ENCODE data around the gene ZNF407.

ZNF407 gene

GRCh38 chr18:74631623-74632350 lies 34.1 kb downstream of the ZNF407 start:
- Histone ChIP-seq H3K36me3 (ENCODE audit: control insufficient read depth in 1 of 2, insufficient read depth in 2 of 2, low read length in 2 of 2) (peaks cover 18 to 34% of the 10 kb centered on the region in 2 donors), H3K27ac (ENCODE audit: low read length) (no peak overlapping the region), H3K9me3 (ENCODE audit: control insufficient read depth in 1 of 2, low read length in 2 of 2) (no peaks in the 10 kb centered on the region)

GRCh38 chr18:74632351-74632679 lies 34.6 kb downstream of the ZNF407 start:
- peaks cover 18 to 34% of the 10 kb centered on the region in 2 donors for H3K36me3 ChIP-seq (ENCODE audit: control insufficient read depth in 1 of 2, insufficient read depth in 2 of 2, low read length in 2 of 2)
- H3K27me3 ChIP-seq (ENCODE audit: low read depth, low read length), result no peaks in the 10 kb centered on the region
- no peak overlapping the region for H3K27ac ChIP-seq (ENCODE audit: low read length)
- no peak overlapping the region for H3K4me3 ChIP-seq (ENCODE audit: low read depth in 1 of 2, low read length in 2 of 2)
- H3K4me1 ChIP-seq (ENCODE audit: control insufficient read depth in 1 of 2, insufficient read depth in 2 of 2, low read length in 2 of 2), result no peaks in the 10 kb centered on the region
- no peaks in the 10 kb centered on the region for H3K9me3 ChIP-seq (ENCODE audit: control insufficient read depth in 1 of 2, low read length in 2 of 2)

More at GRCh38 chr18:74631623-74632350, 34.1 kb downstream of the ZNF407 start:
- Histone ChIP-seq H3K27me3 (ENCODE audit: low read depth, low read length) (no peaks in the 10 kb centered on the region), H3K4me1 (ENCODE audit: control insufficient read depth in 1 of 2, insufficient read depth in 2 of 2, low read length in 2 of 2) (no peaks in the 10 kb centered on the region), H3K4me3 (ENCODE audit: low read depth in 1 of 2, low read length in 2 of 2) (no peak overlapping the region)

DNA sequence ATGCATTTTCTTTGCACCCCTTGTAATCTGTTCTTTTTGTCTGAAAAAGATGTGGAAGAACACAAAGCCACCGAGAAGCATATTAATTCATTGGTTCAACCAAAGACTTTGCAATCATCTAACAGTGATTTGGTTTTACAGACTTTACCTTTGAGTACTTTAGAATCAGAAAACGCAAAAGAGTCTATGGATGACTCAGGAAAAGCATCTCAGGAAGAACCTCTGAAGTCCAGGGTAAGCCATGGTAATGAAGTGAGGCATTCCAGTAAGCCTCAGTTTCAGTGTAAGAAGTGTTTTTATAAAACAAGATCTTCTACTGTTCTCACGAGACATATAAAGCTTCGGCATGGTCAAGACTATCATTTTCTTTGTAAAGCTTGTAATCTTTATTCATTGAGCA lies 35.2 kb downstream of the ZNF407 start:
- H3K4me3 ChIP-seq (ENCODE audit: low read depth in 1 of 2, low read length in 2 of 2), result no peak overlapping the region
- H3K27me3 ChIP-seq (ENCODE audit: low read depth, low read length), result no peaks in the 10 kb centered on the region

DNA sequence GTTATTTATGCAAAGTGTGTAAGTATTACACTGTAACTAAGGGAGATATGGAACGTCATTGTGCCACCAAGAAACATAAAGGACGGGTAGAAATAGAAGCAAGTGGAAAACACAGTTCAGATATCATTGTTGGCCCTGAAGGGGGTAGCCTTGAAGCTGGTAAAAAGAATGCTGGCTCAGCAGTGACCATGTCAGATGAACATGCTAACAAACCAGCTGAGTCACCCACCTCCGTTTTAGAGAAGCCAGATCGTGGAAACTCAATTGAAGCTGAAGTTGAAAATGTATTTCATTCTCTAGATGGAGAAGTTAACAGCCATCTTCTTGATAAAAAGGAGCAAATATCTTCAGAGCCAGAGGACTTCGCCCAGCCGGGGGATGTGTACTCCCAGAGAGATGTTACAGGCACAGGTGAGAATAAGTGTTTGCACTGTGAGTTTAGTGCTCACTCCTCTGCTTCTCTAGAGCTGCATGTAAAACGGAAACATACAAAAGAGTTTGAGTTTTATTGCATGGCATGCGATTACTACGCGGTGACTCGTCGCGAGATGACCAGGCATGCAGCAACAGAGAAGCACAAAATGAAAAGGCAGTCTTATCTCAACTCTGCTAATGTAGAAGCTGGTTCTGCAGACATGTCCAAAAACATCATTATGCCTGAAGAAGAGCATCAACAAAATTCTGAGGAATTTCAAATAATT lies 36.1 kb downstream of the ZNF407 start:
- Histone ChIP-seq H3K27ac (ENCODE audit: low read length) (no peak overlapping the region), H3K4me3 (ENCODE audit: low read depth in 1 of 2, low read length in 2 of 2) (no peak overlapping the region), H3K9me3 (ENCODE audit: control insufficient read depth in 1 of 2, low read length in 2 of 2) (no peaks in the 10 kb centered on the region), H3K4me1 (ENCODE audit: control insufficient read depth in 1 of 2, insufficient read depth in 2 of 2, low read length in 2 of 2) (no peaks in the 10 kb centered on the region), H3K36me3 (ENCODE audit: control insufficient read depth in 1 of 2, insufficient read depth in 2 of 2, low read length in 2 of 2) (peaks cover 18 to 34% of the 10 kb centered on the region in 2 donors), H3K27me3 (ENCODE audit: low read depth, low read length) (no peaks in the 10 kb centered on the region)

More for the DNA sequence above, 35.2 kb downstream of the ZNF407 start:
- Histone ChIP-seq H3K9me3 (ENCODE audit: control insufficient read depth in 1 of 2, low read length in 2 of 2) (no peaks in the 10 kb centered on the region), H3K4me1 (ENCODE audit: control insufficient read depth in 1 of 2, insufficient read depth in 2 of 2, low read length in 2 of 2) (no peaks in the 10 kb centered on the region), H3K36me3 (ENCODE audit: control insufficient read depth in 1 of 2, insufficient read depth in 2 of 2, low read length in 2 of 2) (peaks cover 18 to 34% of the 10 kb centered on the region in 2 donors), H3K27ac (ENCODE audit: low read length) (no peak overlapping the region)

GRCh38 chr18:74635224-74635975 lies 37.7 kb downstream of the ZNF407 start:
- H3K27ac ChIP-seq (ENCODE audit: low read length), result no peak overlapping the region
- H3K4me1 ChIP-seq (ENCODE audit: control insufficient read depth in 1 of 2, insufficient read depth in 2 of 2, low read length in 2 of 2), result no peaks in the 10 kb centered on the region
- H3K27me3 ChIP-seq (ENCODE audit: low read depth, low read length), result no peaks in the 10 kb centered on the region
- no peak overlapping the region for H3K4me3 ChIP-seq (ENCODE audit: low read depth in 1 of 2, low read length in 2 of 2)
- no peaks in the 10 kb centered on the region for H3K9me3 ChIP-seq (ENCODE audit: control insufficient read depth in 1 of 2, low read length in 2 of 2)
- peaks cover 18 to 34% of the 10 kb centered on the region in 2 donors for H3K36me3 ChIP-seq (ENCODE audit: control insufficient read depth in 1 of 2, insufficient read depth in 2 of 2, low read length in 2 of 2)

- Histone ChIP-seq H3K4me3 (ENCODE audit: low read depth in 1 of 2, low read length in 2 of 2) (no peak overlapping the region), H3K9me3 (ENCODE audit: control insufficient read depth in 1 of 2, low read length in 2 of 2) (no peaks in the 10 kb centered on the region), H3K27ac (ENCODE audit: low read length) (no peak overlapping the region), H3K27me3 (ENCODE audit: low read depth, low read length) (no peaks in the 10 kb centered on the region), H3K4me1 (ENCODE audit: control insufficient read depth in 1 of 2, insufficient read depth in 2 of 2, low read length in 2 of 2) (no peaks in the 10 kb centered on the region), H3K36me3 (ENCODE audit: control insufficient read depth in 1 of 2, insufficient read depth in 2 of 2, low read length in 2 of 2) (peaks cover 13 to 23% of the 10 kb centered on the region in 2 donors)
Measured at GRCh38 chr18:74637070-74637469, 39.4 kb downstream of the ZNF407 start.

- no peaks in the 10 kb centered on the region for H3K4me1 ChIP-seq (ENCODE audit: control insufficient read depth in 1 of 2, insufficient read depth in 2 of 2, low read length in 2 of 2)
- no peaks in the 10 kb centered on the region for H3K9me3 ChIP-seq (ENCODE audit: control insufficient read depth in 1 of 2, low read length in 2 of 2)
- no peak overlapping the region for H3K4me3 ChIP-seq (ENCODE audit: low read depth in 1 of 2, low read length in 2 of 2)
- peaks cover 3 to 12% of the 10 kb centered on the region in 2 donors for H3K36me3 ChIP-seq (ENCODE audit: control insufficient read depth in 1 of 2, insufficient read depth in 2 of 2, low read length in 2 of 2)
- H3K27me3 ChIP-seq (ENCODE audit: low read depth, low read length), result no peaks in the 10 kb centered on the region
- H3K27ac ChIP-seq (ENCODE audit: low read length), result no peak overlapping the region
Measured at GRCh38 chr18:74638210-74638609, 40.5 kb downstream of the ZNF407 start.

- no peaks in the 10 kb centered on the region for H3K9me3 ChIP-seq (ENCODE audit: control insufficient read depth in 1 of 2, low read length in 2 of 2)
- no peaks in the 10 kb centered on the region for H3K4me1 ChIP-seq (ENCODE audit: control insufficient read depth in 1 of 2, insufficient read depth in 2 of 2, low read length in 2 of 2)
- peaks cover 0 to 6% of the 10 kb centered on the region in 2 donors for H3K36me3 ChIP-seq (ENCODE audit: control insufficient read depth in 1 of 2, insufficient read depth in 2 of 2, low read length in 2 of 2)
- no peak overlapping the region for H3K4me3 ChIP-seq (ENCODE audit: low read depth in 1 of 2, low read length in 2 of 2)
- no peak overlapping the region for H3K27ac ChIP-seq (ENCODE audit: low read length)
- H3K27me3 ChIP-seq (ENCODE audit: low read depth, low read length), result no peaks in the 10 kb centered on the region
Measured at GRCh38 chr18:74644713-74645112, 47.0 kb downstream of the ZNF407 start.

DNA sequence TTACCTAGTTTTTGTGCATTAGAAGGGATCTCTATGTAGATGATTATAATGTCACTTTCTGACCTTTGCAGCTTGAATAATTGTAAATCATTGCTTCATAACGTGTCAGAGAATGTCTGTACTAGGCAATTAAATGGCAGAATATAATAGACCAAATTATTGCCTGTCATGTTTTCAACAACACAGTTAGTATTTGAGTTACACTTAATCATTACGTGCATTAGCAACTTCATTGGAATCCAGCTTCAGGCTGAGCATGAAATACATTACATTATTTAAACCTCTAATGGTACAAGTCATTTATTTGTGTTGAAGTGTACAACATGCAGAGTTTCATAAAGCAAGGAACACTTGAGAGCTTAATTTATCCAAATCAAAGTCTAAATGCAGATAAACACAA lies 48.0 kb downstream of the ZNF407 start:
- H3K27ac ChIP-seq (ENCODE audit: low read length), result no peak overlapping the region
- no peaks in the 10 kb centered on the region for H3K9me3 ChIP-seq (ENCODE audit: control insufficient read depth in 1 of 2, low read length in 2 of 2)
- H3K36me3 ChIP-seq (ENCODE audit: control insufficient read depth in 1 of 2, insufficient read depth in 2 of 2, low read length in 2 of 2), result peaks cover 0 to 6% of the 10 kb centered on the region in 2 donors
- H3K4me1 ChIP-seq (ENCODE audit: control insufficient read depth in 1 of 2, insufficient read depth in 2 of 2, low read length in 2 of 2), result no peaks in the 10 kb centered on the region
- H3K4me3 ChIP-seq (ENCODE audit: low read depth in 1 of 2, low read length in 2 of 2), result no peak overlapping the region
- no peaks in the 10 kb centered on the region for H3K27me3 ChIP-seq (ENCODE audit: low read depth, low read length)

- Histone ChIP-seq H3K27ac (ENCODE audit: low read length) (no peak overlapping the region), H3K4me3 (ENCODE audit: low read depth in 1 of 2, low read length in 2 of 2) (no peak overlapping the region), H3K9me3 (ENCODE audit: control insufficient read depth in 1 of 2, low read length in 2 of 2) (no peaks in the 10 kb centered on the region), H3K27me3 (ENCODE audit: low read depth, low read length) (no peaks in the 10 kb centered on the region), H3K36me3 (ENCODE audit: control insufficient read depth in 1 of 2, insufficient read depth in 2 of 2, low read length in 2 of 2) (peaks cover 0 to 6% of the 10 kb centered on the region in 2 donors), H3K4me1 (ENCODE audit: control insufficient read depth in 1 of 2, insufficient read depth in 2 of 2, low read length in 2 of 2) (peaks cover 0 to 3% of the 10 kb centered on the region in 2 donors)
Measured at GRCh38 chr18:74651327-74652128, 53.9 kb downstream of the ZNF407 start.
